T-helper 2 cell treated with Interferon-gamma antibody and Interleukin-4, amounts not matched to agents 100 ng/mL and 5 ng/mL, for 36 hours (primary cell): ENCODE measurements around the gene SMC3. TPM values are rescaled to one million over a fixed set of nuclear protein-coding genes. Genes with fewer than 3 reads are reported as not detected.
"Not testable (repeated sequence)": the region's sequence is repeated elsewhere in the genome, so short reads cannot be mapped to it uniquely, and the experiment has no call there.

Experiments used
- intact Hi-C: fragments of 100-400 bp; cut with micrococcal nuclease; formaldehyde crosslinking; loops from one replicate; pipeline ENCODE4 v1.15.1; 2023
- total RNA-seq: library from RNA; stranded (reverse); gene quantifications from 2 replicates; pipeline ENCODE4 v1.2.3, GENCODE V29; 2022

The SMC3 gene
- total RNA-seq, 1 donor from 2014 or later, result 80.5 TPM

- intact Hi-C loops, result no loop called here
Measured at GRCh38 chr10:110619514-110620397, 52.3 kb downstream of the SMC3 start.

GRCh38 chr10:110620398-110620719 lies 52.9 kb downstream of the SMC3 start:
- intact Hi-C loops, result no loop called here

- intact Hi-C loops, result not testable (repeated sequence)
Measured at GRCh38 chr10:110623316-110623715, 55.8 kb downstream of the SMC3 start.

- intact Hi-C loops, result no loop called here
Measured at GRCh38 chr10:110625356-110625894, 57.9 kb downstream of the SMC3 start.

- intact Hi-C loops, result no loop called here
Measured at GRCh38 chr10:110625951-110626855, 58.7 kb downstream of the SMC3 start.

GRCh38 chr10:110628161-110628560 lies 60.7 kb downstream of the SMC3 start:
- intact Hi-C loops, result no loop called here

GRCh38 chr10:110629680-110630191 lies 62.2 kb downstream of the SMC3 start:
- intact Hi-C loops, result no loop called here

GRCh38 chr10:110631934-110632333 lies 64.4 kb downstream of the SMC3 start:
- intact Hi-C loops, result no loop called here

- intact Hi-C loops, result no loop called here
Measured at GRCh38 chr10:110632591-110633215, 65.2 kb downstream of the SMC3 start.

GRCh38 chr10:110634527-110635209 lies 67.2 kb downstream of the SMC3 start:
- intact Hi-C loops, result no loop called here

- intact Hi-C loops, result no loop called here
Measured at GRCh38 chr10:110636572-110636931, 69.1 kb downstream of the SMC3 start.

GRCh38 chr10:110636932-110637557 lies 69.5 kb downstream of the SMC3 start:
- intact Hi-C loops, result no loop called here

GRCh38 chr10:110637558-110638053 lies 70.1 kb downstream of the SMC3 start:
- intact Hi-C loops, result no loop called here

- intact Hi-C loops, result no loop called here
Measured at GRCh38 chr10:110638319-110638718, 70.8 kb downstream of the SMC3 start.

- intact Hi-C loops, result not testable (repeated sequence)
Measured at GRCh38 chr10:110639046-110639445, 71.6 kb downstream of the SMC3 start.

GRCh38 chr10:110639858-110640257 lies 72.4 kb downstream of the SMC3 start:
- intact Hi-C loops, result loop anchor here (10.0 kb wide), 1 partner anchor 435 kb away; the partner anchor contains the start of gene ADRA2A

GRCh38 chr10:110641256-110641655 lies 73.8 kb downstream of the SMC3 start:
- intact Hi-C loops, result loop anchor here (10.0 kb wide), 1 partner anchor 434 kb away; the partner anchor contains the start of gene ADRA2A

GRCh38 chr10:110642204-110643034 lies 74.9 kb downstream of the SMC3 start:
- intact Hi-C loops, result loop anchor here (10.0 kb wide), 1 partner anchor 432 kb away; the partner anchor contains the start of gene ADRA2A
